Astrocyte of the hippocampus (primary cell): ENCODE measurements around the gene PJVK.
A peak's percentile ranks its signal among the peaks of the same experiment; 100 is the strongest.
"Not testable (repeated sequence)": the region's sequence is repeated elsewhere in the genome, so short reads cannot be mapped to it uniquely, and the experiment has no call there.

Experiments used
- DNase-seq: peaks from one replicate; pipeline ENCODE4 v3.0.0; 2011; ENCODE audit warnings: low read depth, low spot score

PJVK gene

DNA sequence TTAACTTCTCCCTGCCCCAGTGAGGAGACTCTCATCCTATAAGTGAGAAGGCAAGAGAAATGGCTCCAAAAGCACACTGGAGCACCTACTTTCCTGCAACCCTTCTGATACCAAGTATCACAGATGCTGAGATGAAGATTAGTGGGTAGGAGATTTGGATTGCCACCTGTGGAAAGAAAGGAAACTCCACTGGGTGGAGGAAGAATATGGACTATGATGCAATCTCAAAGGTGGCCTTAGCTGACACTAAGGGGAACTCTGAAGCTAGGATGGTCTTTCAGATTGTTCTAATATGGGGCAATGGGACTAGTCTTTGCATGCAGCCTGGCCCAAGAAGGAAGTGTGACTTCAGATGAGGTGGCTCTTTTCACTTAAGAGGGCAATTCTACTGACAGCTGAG, 21.8 kb upstream of the PJVK start:
- no peak for DNase-seq

DNA sequence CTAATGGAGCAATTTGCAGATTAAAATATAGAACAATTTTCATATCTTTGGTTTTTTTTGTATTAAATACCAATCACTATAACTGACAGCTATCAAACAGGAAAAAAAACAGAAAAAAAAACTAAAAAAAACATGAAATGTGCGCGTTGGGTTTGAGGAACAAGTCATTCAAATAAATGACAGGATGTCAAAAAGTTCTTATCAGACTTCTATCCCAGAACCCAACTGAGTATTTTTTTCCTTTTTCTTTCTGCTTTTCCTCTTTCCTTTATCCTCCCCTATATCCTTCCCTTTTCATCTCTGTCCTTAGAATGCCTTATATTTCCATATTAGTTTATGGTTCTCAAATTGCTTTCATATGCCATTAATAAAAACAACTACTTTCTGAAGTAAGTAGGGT, 14.5 kb upstream of the PJVK start:
- no peak for DNase-seq

DNA sequence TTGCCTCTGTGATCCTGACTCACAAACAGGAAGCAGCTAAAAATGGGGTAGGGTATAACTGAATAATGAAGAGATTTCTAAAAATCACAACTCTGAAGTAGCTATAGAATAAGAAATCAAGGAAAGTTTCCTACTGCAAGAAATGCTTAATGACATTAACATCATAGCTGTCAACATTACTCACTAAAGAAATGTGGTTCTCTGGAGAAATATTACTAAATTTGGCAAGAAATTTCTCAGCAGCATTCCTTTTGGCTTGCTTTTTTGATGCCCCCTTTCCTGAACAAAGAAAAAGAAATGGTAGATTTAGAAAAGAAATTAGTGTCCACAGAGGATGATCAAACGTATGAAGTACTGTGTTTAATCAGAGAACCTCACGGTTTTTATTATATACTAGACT, 9.8 kb upstream of the PJVK start:
- peak; percentile 5 for DNase-seq

DNA sequence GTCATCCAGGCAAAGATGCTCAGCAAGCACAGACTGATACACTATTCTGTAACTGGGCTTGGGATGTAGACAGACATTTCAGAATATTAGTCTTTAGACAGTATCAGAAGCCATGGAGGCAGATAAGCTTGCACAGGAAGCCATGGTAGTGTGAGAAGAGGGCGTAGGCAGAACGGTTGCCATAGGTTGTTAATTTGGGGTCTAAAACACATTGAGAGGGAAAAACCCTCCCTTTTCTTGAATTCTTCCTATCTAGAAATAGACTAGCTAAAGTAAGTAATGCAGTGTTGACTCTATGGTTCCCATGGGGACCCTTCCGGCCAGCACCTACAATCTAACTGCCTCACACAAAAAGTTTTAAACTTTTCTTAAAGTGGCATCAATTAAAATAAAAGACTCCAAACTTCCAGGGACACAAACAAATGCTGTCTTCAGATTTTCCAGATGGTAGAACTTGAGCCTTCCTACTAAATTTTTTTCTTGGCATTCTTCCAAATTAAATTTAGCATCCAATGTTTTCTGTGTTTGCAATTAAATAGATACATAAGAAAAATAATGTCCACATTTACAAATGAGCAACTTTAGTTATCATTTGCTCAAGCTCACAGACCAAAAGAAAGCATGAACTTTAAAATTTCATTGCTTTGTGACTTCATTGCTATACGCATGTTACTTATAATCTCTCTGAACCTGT, 2.1 kb upstream of the PJVK start:
- DNase-seq, result no peak

DNA sequence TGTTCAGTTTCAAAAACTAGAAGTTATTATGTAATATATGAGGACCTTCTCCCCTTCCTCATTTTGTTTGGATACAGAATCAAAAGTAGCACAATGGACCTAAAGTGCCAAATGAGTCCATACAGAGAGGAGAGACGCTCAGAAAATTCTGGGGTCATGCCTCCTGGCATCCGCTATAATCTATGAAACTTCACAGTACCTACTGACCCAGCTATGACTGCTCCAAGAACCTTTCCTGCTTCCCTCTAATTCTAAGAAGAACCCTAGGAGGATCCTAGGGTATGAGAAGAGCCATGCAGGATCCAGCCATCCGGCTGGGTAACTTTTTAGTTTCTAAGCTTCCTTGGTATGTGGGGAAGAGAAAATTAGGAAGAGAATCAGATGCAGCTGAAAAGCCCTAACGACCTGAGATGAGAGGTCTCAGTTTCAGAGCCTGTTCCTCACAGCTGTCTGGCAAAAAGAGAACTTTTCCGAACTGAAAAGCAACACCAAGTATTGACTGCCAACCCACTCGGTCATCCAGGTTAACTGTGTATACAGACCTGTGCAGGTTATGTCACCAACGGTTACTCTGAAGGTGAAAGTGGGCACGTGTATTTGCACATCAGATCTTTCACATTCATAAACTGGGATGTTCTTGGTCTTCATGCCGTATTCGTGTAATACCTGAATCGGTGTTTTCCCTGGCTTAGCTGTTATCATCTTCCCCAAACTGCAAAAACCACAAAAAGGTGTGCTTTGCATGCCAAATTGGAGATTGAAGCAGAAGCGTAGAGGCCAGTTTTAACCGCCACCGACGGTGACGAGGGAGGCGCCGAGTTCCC, 1.3 kb upstream of the PJVK start:
- peak; percentile 25 for DNase-seq

DNA sequence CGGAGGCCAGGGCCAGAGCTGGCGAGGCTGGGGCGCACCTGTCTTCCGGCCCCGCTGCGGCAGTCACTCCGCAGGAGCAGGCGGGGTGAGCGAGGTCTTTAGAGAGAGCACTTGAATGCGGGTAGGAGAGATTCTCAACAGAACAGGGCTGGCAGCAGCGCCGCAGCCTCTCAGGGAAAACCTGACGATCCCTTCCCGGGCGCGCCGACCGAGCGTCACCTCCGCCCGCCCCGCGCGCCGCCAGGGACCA, 729 bp upstream of the PJVK start:
- no peak for DNase-seq

DNA sequence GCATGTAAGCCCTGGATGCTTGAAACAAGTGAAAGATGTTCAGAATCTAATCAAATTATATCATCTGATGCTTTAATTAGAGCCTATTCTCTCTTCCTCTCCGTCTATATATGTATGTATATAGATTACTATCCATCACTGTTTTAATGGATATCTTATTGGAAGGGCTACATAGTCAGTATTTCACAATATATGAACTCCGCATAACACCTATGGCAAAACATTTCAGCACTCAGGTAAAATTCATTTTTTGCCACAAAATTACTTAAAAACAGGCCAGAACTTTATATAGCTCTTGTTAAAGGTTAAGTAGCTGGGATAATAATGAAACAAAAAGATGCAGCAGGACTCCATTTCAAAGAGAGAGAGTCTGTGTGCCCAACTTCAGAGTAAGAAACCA, 1.2 kb downstream of the PJVK start:
- DNase-seq, result no peak

DNA sequence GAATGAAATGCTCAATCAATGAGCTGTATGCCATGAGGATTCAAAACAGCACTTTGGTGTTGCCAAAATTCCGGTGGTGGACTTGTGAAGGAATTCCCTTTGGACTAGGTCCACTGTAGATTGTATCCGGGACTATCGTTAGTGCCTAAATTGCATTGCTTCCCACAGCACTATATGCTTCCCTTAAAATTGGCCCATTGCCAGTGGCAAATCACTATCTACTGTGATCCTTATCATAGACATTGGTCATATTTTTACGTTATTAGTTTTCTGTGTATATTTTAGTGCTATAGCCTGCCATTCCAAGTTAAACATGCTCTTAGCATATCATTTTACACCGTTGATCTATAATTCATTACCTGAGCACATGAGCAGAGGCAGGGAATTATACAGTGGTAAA, 1.7 kb downstream of the PJVK start:
- DNase-seq, result peak; percentile 8

DNA sequence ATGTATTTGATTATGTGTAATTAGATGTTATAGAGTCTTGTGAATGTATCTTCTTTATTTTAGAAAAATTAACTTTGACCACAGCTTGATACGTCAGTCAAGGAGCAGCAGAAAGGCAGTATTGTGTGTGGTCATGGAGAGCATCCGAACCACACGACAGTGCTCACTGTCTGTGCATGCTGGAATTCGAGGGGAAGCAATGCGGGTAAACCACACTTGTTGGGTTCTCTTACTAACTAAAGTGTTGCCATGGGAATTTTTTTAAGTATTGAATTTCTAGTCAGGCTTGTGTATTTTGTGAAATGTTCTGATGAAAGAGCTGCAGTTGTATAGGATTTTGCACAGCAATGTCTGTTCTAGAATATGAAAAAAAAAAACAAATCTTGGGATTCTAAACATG, 4.8 kb downstream of the PJVK start:
- peak; percentile 67 for DNase-seq

DNA sequence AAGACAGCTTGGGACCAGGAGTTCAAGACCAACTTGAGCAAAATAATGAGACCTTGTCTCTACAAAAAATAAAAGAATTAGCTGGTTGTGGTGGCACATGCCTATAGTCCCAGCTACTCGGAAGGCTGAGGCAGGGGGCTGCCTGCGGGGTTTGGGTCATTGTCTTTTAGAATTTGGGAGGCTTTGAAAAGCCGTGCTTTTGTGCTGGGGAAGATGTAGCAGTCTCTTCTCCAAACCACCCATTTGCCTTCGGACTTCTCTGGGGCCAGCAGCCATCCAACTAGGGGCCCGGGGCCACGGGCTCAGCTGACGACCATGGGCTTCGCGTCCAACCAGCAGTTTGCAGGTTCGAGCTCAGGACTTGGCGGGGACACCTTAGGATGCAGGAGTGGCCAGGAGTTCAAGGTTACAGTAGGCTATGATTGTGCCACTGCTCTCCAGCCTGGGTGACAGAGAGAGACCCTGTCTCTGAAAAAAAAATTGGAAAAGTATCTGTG, 6.3 kb downstream of the PJVK start:
- DNase-seq, result no peak

DNA sequence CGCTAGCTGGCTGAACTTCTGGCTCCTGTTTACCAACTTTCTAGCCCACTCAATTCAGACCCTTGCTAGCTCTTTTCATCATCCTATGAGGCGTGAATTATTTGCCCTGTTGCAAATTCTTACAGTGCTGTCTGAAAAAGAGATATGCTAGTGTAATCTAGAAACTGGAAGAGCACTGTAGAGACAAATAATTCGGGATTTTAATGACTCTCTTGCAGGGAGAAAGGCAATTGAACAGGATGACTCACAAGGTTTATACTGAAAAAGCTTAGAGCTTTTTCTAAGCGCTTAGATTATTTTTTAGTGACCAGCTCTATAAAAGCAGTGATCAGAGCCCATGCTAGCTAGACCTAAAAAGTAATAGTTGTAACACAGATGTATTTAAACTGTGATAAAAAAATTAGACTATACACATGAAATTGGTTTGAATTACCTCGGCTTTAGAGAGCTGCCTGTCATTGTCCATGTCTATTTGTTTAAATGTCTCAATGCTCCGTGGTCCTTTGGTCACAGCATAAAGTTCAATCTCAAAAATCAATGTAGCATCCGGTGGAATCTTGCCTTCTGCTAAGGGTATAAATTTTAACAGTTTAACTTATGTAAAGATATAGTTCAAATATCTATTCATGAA, 18.2 kb downstream of the PJVK start:
- no peak for DNase-seq

DNA sequence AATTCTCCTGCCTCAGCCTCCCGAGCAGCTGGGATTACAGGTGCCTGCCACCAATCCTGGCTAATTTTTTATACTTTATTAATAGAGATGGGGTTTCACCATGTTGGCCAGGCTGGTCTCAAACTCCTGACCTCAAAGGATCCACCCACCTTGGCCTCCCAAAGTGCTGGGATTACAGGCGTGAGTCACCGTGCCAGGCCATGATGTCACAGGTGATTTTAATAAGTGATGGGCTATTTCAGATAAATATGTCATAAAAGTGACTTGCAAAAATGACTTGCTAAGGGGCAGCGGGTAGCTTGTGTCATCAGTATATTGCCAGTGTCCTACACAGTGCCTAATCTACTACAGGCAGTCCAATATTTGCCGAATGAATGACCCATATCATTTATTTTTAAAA, 20.1 kb downstream of the PJVK start:
- DNase-seq, result not testable (repeated sequence)

DNA sequence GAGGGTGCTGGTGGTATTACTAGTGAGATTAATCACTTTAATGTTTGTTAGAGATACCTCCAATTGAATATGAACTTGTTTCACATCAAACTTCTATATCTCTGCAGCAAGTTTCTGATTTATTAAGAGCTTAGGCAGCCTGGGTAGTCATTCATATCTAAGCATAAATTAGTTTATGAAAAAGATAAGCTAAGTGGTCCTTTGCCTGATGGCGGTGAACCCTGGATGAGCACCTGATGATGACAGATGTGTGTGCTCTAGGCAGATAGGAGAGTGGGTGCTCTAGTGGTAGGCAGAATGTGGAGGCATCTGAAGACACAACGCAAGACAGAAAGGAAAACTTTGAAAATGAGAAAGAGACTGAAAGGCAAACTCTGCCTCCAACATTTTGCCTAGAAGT, 22.2 kb downstream of the PJVK start:
- no peak for DNase-seq

DNA sequence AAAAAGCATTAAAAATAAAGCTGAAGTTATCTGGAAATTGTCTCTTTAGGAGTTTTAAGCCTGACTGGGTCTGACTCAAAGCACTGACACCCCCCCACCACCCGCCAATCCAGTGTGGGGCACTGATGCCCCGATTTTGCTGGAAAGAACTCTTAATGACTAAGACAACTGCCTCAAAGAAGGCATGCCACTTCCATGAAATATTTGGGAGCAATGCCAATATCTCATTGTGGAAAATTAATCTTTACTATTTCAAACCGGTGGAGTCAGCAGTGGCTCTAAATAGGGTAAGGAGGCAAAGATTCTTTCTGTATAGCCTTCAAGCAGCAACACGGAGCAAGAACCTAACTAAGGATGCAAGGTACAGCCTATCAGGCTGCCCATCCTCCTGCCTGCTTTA, 22.8 kb downstream of the PJVK start:
- DNase-seq, result peak; percentile 15

DNA sequence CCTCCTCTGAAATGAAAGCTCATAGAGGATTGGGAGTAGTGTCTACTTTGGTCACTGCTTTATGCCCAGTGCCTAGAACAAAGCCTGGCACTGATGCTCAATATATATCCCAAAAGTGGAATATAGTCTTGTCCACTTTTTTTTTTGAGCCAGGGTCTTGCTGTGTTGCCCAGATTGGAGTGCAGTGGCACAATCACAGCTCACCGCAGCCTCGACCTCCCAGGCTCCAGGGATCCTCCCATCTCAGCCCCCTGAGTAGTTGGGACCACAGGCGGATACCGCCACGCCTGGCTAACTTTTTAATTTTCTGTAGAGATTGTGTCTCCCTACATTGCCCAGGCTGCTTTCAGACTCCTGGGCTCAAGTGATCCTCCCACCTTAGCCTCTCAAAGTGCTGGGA, 23.4 kb downstream of the PJVK start:
- no peak for DNase-seq

DNA sequence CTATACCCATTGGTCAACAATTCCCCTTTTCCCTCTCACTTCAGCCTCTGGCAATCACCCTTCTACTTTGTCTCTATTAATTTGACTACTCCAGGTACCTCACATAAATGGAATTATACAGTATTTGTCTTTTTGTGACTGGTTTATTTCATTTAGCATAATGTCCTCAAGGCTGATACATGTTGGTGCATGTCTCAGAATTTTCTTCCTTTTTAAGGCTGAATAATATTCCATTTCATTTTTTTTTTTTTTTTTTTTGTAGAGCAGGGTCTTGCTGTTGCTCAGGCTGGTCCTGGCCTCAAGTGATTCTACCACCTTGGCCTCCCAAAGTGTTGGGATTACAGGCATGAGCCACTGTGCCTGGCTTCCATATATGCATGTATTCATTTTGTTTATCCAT, 25.3 kb downstream of the PJVK start:
- no peak for DNase-seq

DNA sequence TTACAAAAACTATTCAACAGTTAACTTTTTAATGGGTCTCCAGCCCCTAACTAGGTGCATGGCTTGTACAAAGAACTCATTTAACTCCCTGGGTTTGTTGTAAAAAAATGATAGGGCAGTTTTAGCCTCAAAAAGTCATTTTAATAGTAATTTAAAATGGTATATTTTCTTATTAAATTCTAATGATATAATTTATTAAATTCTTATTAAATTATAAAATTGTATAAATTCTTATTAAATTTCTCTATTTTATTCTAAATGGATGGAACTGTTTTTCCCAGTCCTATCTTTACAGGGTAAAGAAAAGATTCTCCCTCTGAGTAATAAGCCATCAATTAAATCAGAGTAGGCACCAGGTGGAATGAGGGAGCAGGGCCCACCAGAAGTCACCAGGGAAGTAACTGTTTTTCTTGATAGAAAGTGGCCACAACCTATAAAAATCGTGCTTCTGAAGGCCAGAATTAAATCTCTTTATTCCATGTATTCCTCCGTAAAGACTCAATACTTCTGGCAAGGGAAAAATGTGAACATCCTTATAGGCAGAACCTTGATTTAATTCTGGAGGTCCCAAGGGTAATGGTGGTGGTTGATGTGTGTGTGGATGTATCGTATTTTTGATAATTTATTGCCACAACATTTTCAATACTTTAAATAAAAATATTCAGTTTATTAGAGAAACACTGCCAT, 26.4 kb downstream of the PJVK start:
- DNase-seq, result peak; percentile 16

DNA sequence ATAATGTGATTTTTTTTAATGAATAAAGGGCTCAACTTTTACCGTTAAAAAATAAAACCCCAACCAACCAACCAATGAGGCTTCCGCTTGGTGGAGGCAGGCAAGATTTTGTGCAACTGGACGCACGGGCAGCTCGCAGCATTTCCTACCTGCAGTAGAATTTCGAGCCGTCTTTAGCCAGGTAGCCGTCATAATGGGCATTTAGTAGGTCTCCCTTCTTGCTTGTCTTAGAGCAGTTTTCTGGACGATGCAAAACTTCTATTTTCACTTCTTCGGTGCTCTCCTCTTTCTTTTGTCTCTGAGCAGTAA, 26.9 kb downstream of the PJVK start:
- DNase-seq, result no peak

DNA sequence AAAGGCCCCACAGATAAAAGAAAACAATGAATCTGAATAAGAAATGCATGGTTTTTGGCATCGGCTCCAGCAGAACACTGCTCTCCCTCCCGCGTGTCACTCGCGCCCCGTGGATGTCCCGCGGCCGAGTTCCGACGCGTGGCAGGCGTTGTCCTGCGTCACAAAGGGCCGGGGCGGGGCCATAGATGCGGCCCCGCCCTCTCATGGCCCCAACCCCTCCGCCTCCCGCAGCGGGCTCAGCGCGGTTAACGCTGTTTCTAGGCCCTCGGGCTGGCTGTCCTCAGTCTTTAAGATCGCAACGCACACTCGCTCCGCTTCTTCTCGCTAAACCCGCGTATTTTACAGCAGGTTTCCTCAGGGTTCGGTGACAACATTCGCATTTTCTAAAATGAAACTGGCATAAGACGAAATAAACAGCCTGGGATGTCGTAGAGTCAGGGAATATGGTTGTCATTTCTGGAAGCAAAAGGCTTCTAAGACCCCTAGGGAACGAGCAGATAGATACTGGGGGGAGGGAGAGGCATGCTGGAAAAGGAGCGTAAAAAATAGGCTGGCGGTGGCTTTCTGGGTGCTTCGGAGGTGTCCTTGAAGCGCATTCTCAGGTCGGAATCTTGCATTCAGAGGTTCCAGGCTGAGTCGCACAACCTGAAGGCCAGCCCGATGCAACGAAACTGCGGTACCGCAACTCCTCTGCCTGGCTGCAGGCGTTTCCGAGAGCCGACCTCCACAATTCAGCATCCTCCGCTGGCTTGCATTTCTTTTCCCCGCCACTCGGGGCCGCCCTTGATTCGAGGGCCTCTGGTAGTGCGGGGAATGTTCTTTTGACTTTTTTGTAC, 27.5 kb downstream of the PJVK start, which contains the start of gene FKBP7:
FKBP7 (minus strand) TSS at position 162 of the 836 bp plus-strand sequence; CDS start at position 61, 101 bp downstream.
- peak; percentile 93 for DNase-seq

DNA sequence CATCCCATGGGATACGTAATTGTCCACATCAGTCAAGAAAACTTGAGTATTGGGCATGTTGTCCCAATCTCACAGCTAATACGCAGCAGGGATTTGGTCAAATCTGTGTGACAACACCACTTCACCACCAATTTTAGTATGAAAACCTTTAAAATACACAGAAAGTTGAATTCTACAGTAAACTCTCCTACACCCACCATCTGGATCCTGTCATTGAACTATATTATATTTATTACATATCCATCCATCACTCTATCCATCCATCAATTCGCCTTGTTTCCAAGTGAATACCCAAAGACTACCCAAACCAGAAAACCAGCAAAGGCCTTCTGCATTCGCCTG, 28.1 kb downstream of the PJVK start:
- no peak for DNase-seq

DNA sequence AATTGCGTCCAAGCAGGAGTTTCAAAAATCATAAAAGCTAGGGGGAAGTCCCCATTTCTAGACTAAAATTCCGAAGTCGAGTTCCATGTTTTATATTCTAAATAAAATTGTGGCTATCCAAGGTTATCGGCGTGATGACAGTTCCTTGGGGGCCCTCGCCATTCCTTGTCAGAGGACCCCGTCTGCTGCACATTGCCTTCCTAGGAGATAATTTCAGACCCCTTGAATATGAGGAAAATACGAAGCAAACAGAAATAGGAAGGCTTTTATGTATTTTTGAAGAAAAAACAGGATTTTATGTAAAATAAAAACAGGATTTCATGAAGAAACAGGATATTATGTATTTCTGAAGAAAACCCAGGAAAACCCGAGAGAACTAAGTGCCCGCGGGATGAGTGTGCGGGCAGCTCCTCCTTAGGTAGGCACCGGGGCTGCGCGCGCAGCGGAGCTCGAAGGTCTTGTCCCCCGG, 28.6 kb downstream of the PJVK start:
- DNase-seq, result no peak
